Muscle layer of duodenum (tissue), 2 donors: Measurements from ENCODE around the gene MANF.
A peak's percentile ranks its signal among the peaks of the same experiment; 100 is the strongest.

Experiments
- H3K27ac ChIP-seq: one replicate; pipeline ENCODE4 v1.7.0; 2013; ENCODE audit warnings: mild to moderate bottlenecking, low read length
- H3K27me3 ChIP-seq: one replicate; pipeline ENCODE4 v1.7.0; 2013; ENCODE audit warnings: low read depth, mild to moderate bottlenecking, control low read depth, low read length
- H3K36me3 ChIP-seq, 2 donors: one replicate each; pipeline ENCODE4 v1.7.0; 2013; ENCODE audit warnings: low read length in 2 of 2, control low read depth in 1 of 2, mild to moderate bottlenecking in 1 of 2; ENCODE audit not compliant: insufficient read depth in 2 of 2, control insufficient read depth in 1 of 2
- H3K4me1 ChIP-seq, 2 donors: one replicate each; pipeline ENCODE4 v1.7.0; 2013; ENCODE audit warnings: low read length in 2 of 2, mild to moderate bottlenecking in 2 of 2, control low read depth in 1 of 2, moderate library complexity in 1 of 2; ENCODE audit not compliant: insufficient read depth in 2 of 2, control insufficient read depth in 1 of 2
- H3K4me3 ChIP-seq, 2 donors: one replicate each; pipeline ENCODE4 v1.7.0; 2013; ENCODE audit warnings: low read length in 2 of 2, low read depth in 1 of 2, mild to moderate bottlenecking in 1 of 2
- H3K9me3 ChIP-seq, 2 donors: one replicate each; pipeline ENCODE4 v1.7.0; 2013; ENCODE audit warnings: low read length in 2 of 2, control low read depth in 1 of 2, mild to moderate bottlenecking in 1 of 2; ENCODE audit not compliant: control insufficient read depth in 1 of 2
- donor health status: healthy.

MANF gene

GRCh38 chr3:51391566-51392354 is 6.7 kb downstream of the MANF start:
- Histone ChIP-seq H3K27me3 (no peaks in the 10 kb centered on the region), H3K9me3 (no peaks in the 10 kb centered on the region), H3K27ac (no peak overlapping the region), H3K4me1 (peaks cover 23 to 57% of the 10 kb centered on the region in 2 donors), H3K36me3 (peaks cover 54 to 64% of the 10 kb centered on the region in 2 donors), H3K4me3 (peak overlapping the region; percentile 45 to 68)

GRCh38 chr3:51392355-51393133 is 7.5 kb downstream of the MANF start:
- peaks cover 21 to 53% of the 10 kb centered on the region in 2 donors for H3K4me1 ChIP-seq
- no peaks in the 10 kb centered on the region for H3K27me3 ChIP-seq
- H3K36me3 ChIP-seq = peaks cover 56 to 69% of the 10 kb centered on the region in 2 donors
- no peaks in the 10 kb centered on the region for H3K9me3 ChIP-seq
- H3K4me3 ChIP-seq = peak overlapping the region; percentile 45 to 68
- H3K27ac ChIP-seq = no peak overlapping the region

- H3K27ac ChIP-seq = no peak overlapping the region
- no peaks in the 10 kb centered on the region for H3K9me3 ChIP-seq
- H3K36me3 ChIP-seq = peaks cover 51 to 63% of the 10 kb centered on the region in 2 donors
- no peaks in the 10 kb centered on the region for H3K27me3 ChIP-seq
- H3K4me1 ChIP-seq = peaks cover 15 to 48% of the 10 kb centered on the region in 2 donors
- peak overlapping the region in 1 of 2 donors; percentile 68 for H3K4me3 ChIP-seq
These were observed 8.0 kb downstream of the MANF start for GRCh38 chr3:51393134-51393495.

GRCh38 chr3:51393564-51393963 is 8.5 kb downstream of the MANF start:
- H3K4me3 ChIP-seq = peak overlapping the region in 1 of 2 donors; percentile 68
- peaks cover 12 to 48% of the 10 kb centered on the region in 2 donors for H3K4me1 ChIP-seq
- no peak overlapping the region for H3K27ac ChIP-seq
- no peaks in the 10 kb centered on the region for H3K27me3 ChIP-seq
- H3K36me3 ChIP-seq = peaks cover 47 to 62% of the 10 kb centered on the region in 2 donors
- no peaks in the 10 kb centered on the region for H3K9me3 ChIP-seq

GRCh38 chr3:51394541-51394940 is 9.4 kb downstream of the MANF start:
- H3K27ac ChIP-seq = no peak overlapping the region
- H3K36me3 ChIP-seq = peaks cover 39 to 64% of the 10 kb centered on the region in 2 donors
- H3K9me3 ChIP-seq = no peaks in the 10 kb centered on the region
- H3K4me1 ChIP-seq = peaks cover 11 to 48% of the 10 kb centered on the region in 2 donors
- no peaks in the 10 kb centered on the region for H3K27me3 ChIP-seq
- H3K4me3 ChIP-seq = no peak overlapping the region

GRCh38 chr3:51395493-51396213 is 10.6 kb downstream of the MANF start:
- no peak overlapping the region for H3K27ac ChIP-seq
- peaks cover 47 to 68% of the 10 kb centered on the region in 2 donors for H3K36me3 ChIP-seq
- H3K9me3 ChIP-seq = no peaks in the 10 kb centered on the region
- no peaks in the 10 kb centered on the region for H3K27me3 ChIP-seq
- no peak overlapping the region for H3K4me3 ChIP-seq
- peaks cover 11 to 40% of the 10 kb centered on the region in 2 donors for H3K4me1 ChIP-seq

GRCh38 chr3:51396401-51396800 is 11.3 kb downstream of the MANF start:
- Histone ChIP-seq H3K4me3 (no peak overlapping the region), H3K4me1 (peaks cover 11 to 39% of the 10 kb centered on the region in 2 donors), H3K27ac (no peak overlapping the region), H3K36me3 (peaks cover 49 to 72% of the 10 kb centered on the region in 2 donors), H3K27me3 (no peaks in the 10 kb centered on the region), H3K9me3 (no peaks in the 10 kb centered on the region)

- Histone ChIP-seq H3K27ac (no peak overlapping the region), H3K36me3 (peaks cover 57 to 74% of the 10 kb centered on the region in 2 donors), H3K4me3 (no peak overlapping the region), H3K27me3 (no peaks in the 10 kb centered on the region), H3K9me3 (no peaks in the 10 kb centered on the region), H3K4me1 (peaks cover 9 to 32% of the 10 kb centered on the region in 2 donors)
These were observed 12.3 kb downstream of the MANF start for GRCh38 chr3:51397392-51397791.

GRCh38 chr3:51398595-51399310 is 13.7 kb downstream of the MANF start:
- H3K4me1 ChIP-seq = peaks cover 4 to 18% of the 10 kb centered on the region in 2 donors
- H3K27ac ChIP-seq = no peak overlapping the region
- H3K36me3 ChIP-seq = peaks cover 58 to 65% of the 10 kb centered on the region in 2 donors
- no peaks in the 10 kb centered on the region for H3K9me3 ChIP-seq
- no peak overlapping the region for H3K4me3 ChIP-seq
- no peaks in the 10 kb centered on the region for H3K27me3 ChIP-seq

- Histone ChIP-seq H3K4me3 (no peak overlapping the region), H3K9me3 (no peaks in the 10 kb centered on the region), H3K36me3 (peaks cover 45 to 51% of the 10 kb centered on the region in 2 donors), H3K4me1 (peaks cover 0 to 4% of the 10 kb centered on the region in 2 donors), H3K27me3 (no peaks in the 10 kb centered on the region), H3K27ac (no peak overlapping the region)
These were observed 15.1 kb downstream of the MANF start for GRCh38 chr3:51400166-51400565.
